Endothelial cell of umbilical vein (primary cell): ENCODE results near the gene ZNF629. TPM values are rescaled to one million over a fixed set of nuclear protein-coding genes. Genes with fewer than 3 reads are reported as not detected.

ENCODE experiments used
- BruUV-seq: library from RNA; stranded (reverse); fragments of 400-500 nt; replicated peaks from 2 replicates; lab custom pipeline; 2021; lab: Mats Ljungman, UMichigan
- CTCF ChIA-PET: fragments of 300-600, 350-600 bp; sonication (Branson Sonifier 250); formaldehyde crosslinking; loops from one replicate; lab custom pipeline; 2021; ENCODE audit warnings: antibody characterized with exemption, inconsistent platforms; lab: Charles Lee
- POLR2A ChIA-PET: fragments of 300-600, 350-600 bp; sonication (Branson Sonifier 250); formaldehyde crosslinking; loops from one replicate; lab custom pipeline; 2021; ENCODE audit warnings: antibody characterized with exemption, inconsistent platforms; lab: Charles Lee
- DNase-seq: peaks from one replicate; pipeline ENCODE4 v3.0.0-alpha.2; 2011; ENCODE audit warnings: low read depth, low spot score
- FAIRE-seq: peaks from 2 replicates; lab custom pipeline; 2011; peaks lifted over from hg19 to GRCh38; lab: Jason Lieb, UNC
- H2AFZ ChIP-seq: 2 replicates; pipeline ENCODE4 v1.6.0; 2012; ENCODE audit warnings: low read depth, low read length, control low read depth, inconsistent platforms
- H3K27ac ChIP-seq: 2 replicates; pipeline ENCODE4 v1.5.1; 2011; ENCODE audit warnings: low read depth, mild to moderate bottlenecking, control low read depth, low read length, moderate library complexity; ENCODE audit not compliant: insufficient read depth
- H3K27me3 ChIP-seq, 2 experiments: 2 replicates each; pipeline versions ENCODE4 v1.6.0 to v1.6.1; 2011; ENCODE audit warnings: low read length in 2 of 2, mixed read lengths in 1 of 2; ENCODE audit not compliant: control insufficient read depth in 2 of 2, insufficient read depth in 2 of 2
- H3K36me3 ChIP-seq, 2 experiments: 2 replicates in 1 of 2; 3 replicates in 1 of 2; pipeline ENCODE4 v1.5.1; 2011; ENCODE audit warnings: low read length in 2 of 2, mild to moderate bottlenecking in 1 of 2, moderate library complexity in 1 of 2; ENCODE audit not compliant: control insufficient read depth in 2 of 2, insufficient read depth in 2 of 2; ENCODE audit errors: extremely low read depth in 1 of 2
- H3K4me1 ChIP-seq: 3 replicates; pipeline ENCODE4 v1.5.1; 2011; ENCODE audit warnings: mild to moderate bottlenecking, low read length; ENCODE audit not compliant: control insufficient read depth, insufficient read depth; ENCODE audit errors: extremely low read depth
- H3K4me2 ChIP-seq: 2 replicates; pipeline ENCODE4 v1.6.1; 2011; ENCODE audit warnings: low read length, control low read depth, mixed read lengths; ENCODE audit not compliant: insufficient read depth
- H3K4me3 ChIP-seq, 3 experiments: fragments of 200-600 bp in 1 of 3; sonication (generic), shearing (Covaris generic) in 1 of 3; replicated peaks in 1 of 3; 2 replicates each; pipeline ENCODE4 v1.5.1; 2011 to 2016; ENCODE audit warnings: control low read depth in 3 of 3, low read length in 3 of 3, mild to moderate bottlenecking in 2 of 3, inconsistent platforms in 1 of 3, low read depth in 1 of 3, moderate library complexity in 1 of 3; ENCODE audit not compliant: insufficient read depth in 1 of 3
- H3K79me2 ChIP-seq: 2 replicates; pipeline ENCODE4 v1.6.0; 2012; ENCODE audit warnings: low read length, inconsistent platforms; ENCODE audit not compliant: control insufficient read depth, insufficient read depth
- H3K9ac ChIP-seq: replicated peaks from 2 replicates; pipeline ENCODE3; 2011; ENCODE audit warnings: low read length, control low read depth; ENCODE audit not compliant: insufficient read depth; ENCODE audit errors: extremely low read depth
- H3K9me1 ChIP-seq: replicated peaks from 3 replicates; pipeline ENCODE4 v1.6.0; 2011; ENCODE audit warnings: mild to moderate bottlenecking, low read length; ENCODE audit not compliant: control insufficient read depth, insufficient read depth; ENCODE audit errors: extremely low read depth
- H3K9me3 ChIP-seq: replicated peaks from 2 replicates; pipeline ENCODE4 v1.5.1; 2012; ENCODE audit warnings: low read length, inconsistent platforms; ENCODE audit not compliant: control insufficient read depth, insufficient read depth
- H4K20me1 ChIP-seq: replicated peaks from 2 replicates; pipeline ENCODE3; 2011; ENCODE audit warnings: mild to moderate bottlenecking, low read length; ENCODE audit not compliant: control insufficient read depth, insufficient read depth; ENCODE audit errors: extremely low read depth
- CTCF ChIP-seq, 2 donors: IDR thresholded peaks; 1 replicate in 1 of 2; 2 replicates in 1 of 2; pipeline ENCODE4 v1.5.1; 2011; ENCODE audit warnings: low read length in 2 of 2, mild to moderate bottlenecking in 2 of 2, moderate library complexity in 2 of 2, control low read depth in 1 of 2, inconsistent platforms in 1 of 2, low read depth in 1 of 2; ENCODE audit not compliant: insufficient read depth in 1 of 2; ENCODE audit errors: extremely low read depth in 1 of 2
- EZH2 ChIP-seq: IDR thresholded peaks from 2 replicates; pipeline ENCODE4 v1.6.1; 2012; ENCODE audit warnings: borderline replicate concordance, low read depth, mild to moderate bottlenecking, moderate library complexity, low read length, inconsistent platforms; ENCODE audit not compliant: severe bottlenecking
- FOS ChIP-seq: IDR thresholded peaks from 2 replicates; pipeline ENCODE4 v1.6.1; 2011; ENCODE audit warnings: mild to moderate bottlenecking, low read length, moderate library complexity, borderline replicate concordance; ENCODE audit not compliant: insufficient read depth
- GATA2 ChIP-seq: IDR thresholded peaks from 2 replicates; pipeline ENCODE4 v1.7.0; 2011; ENCODE audit warnings: low read depth, mild to moderate bottlenecking, moderate library complexity, mixed read lengths, low read length; ENCODE audit not compliant: insufficient read length, insufficient read depth
- JUN ChIP-seq: IDR thresholded peaks from 2 replicates; pipeline ENCODE4 v1.6.1; 2011; ENCODE audit warnings: borderline replicate concordance, low read depth; ENCODE audit not compliant: insufficient read length, insufficient read depth
- MAX ChIP-seq: IDR thresholded peaks from 2 replicates; pipeline ENCODE4 v1.6.1; 2011; ENCODE audit not compliant: insufficient read depth, insufficient read length
- MYC ChIP-seq: IDR thresholded peaks from one replicate; pipeline ENCODE4 v1.6.1; 2011; ENCODE audit warnings: mild to moderate bottlenecking, low read depth, low read length
- POLR2A ChIP-seq: IDR thresholded peaks from 2 replicates; pipeline ENCODE4 v1.6.1; 2012; ENCODE audit warnings: low read depth, mild to moderate bottlenecking, control low read depth, low read length
- POLR2AphosphoS5 ChIP-seq: IDR thresholded peaks from 2 replicates; pipeline ENCODE4 v1.6.1; 2012; ENCODE audit warnings: low read depth, mild to moderate bottlenecking, control low read depth, low read length, moderate library complexity; ENCODE audit not compliant: insufficient read depth
- dilution Hi-C: fragments of 300-500 bp; cut with MboI; formaldehyde crosslinking; loops from one replicate; pipeline ENCODE4 v1.15.0; 2019; ENCODE audit warnings: low sequenced_read_pairs; ENCODE audit not compliant: extremely low pct_ligation_motif_present
- intact Hi-C: fragments of 100-400 bp; cut with micrococcal nuclease; formaldehyde crosslinking; loops from one replicate; pipeline ENCODE4 v1.10.0; 2022
- polyA plus RNA-seq, 4 experiments: library from polyadenylated mRNA; depleted of rRNA in 3 of 4; stranded (reverse) in 3 of 4; unstranded in 1 of 4; fragments of >200 nt; gene quantifications; 2 replicates each; pipeline versions ENCODE4 v1.2.1 to v1.2.3, GENCODE V29; 2011 to 2012; ENCODE audit warnings: missing spikeins in 1 of 4
- total RNA-seq: library from RNA; stranded (reverse); gene quantifications from 2 replicates; pipeline ENCODE4 v1.2.3, GENCODE V29; 2021

Gene ZNF629
- total and polyA plus RNA-seq, 2 donors (not counting 3 experiments of a cell fraction or from before 2014, with no cell fraction given), result 5.2 to 11.2 TPM

GRCh38 chr16:30834130-30834740, 47.2 kb upstream of the ZNF629 start:
- POLR2A ChIA-PET, result no interaction called here
- TF ChIP-seq POLR2A (no peak), POLR2AphosphoS5 (no peak), JUN (no peak), FOS (no peak)

GRCh38 chr16:30830072-30830417, 43.0 kb upstream of the ZNF629 start:
- FAIRE-seq (no peak), DNase-seq (no peak)
- no peaks in the 10 kb centered on the region for H3K9me3 ChIP-seq
- no peak overlapping the region for H3K4me3 ChIP-seq
- H3K36me3 ChIP-seq, result no peaks in the 10 kb centered on the region
- H3K4me2 ChIP-seq, result no peak overlapping the region
- intact Hi-C loops, result no loop called here
- peaks cover 0 to 4% of the 10 kb centered on the region in 2 experiments for H3K27me3 ChIP-seq
- ChIA-PET CTCF (interaction anchor here (1.0 to 3.7 kb wide), 3 partner anchors 11 to 15 kb away, joined by 3 to 18 read pairs (median 5); no protein-coding TSS in a partner anchor), POLR2A (interaction anchor here (0.7 kb wide), 1 partner anchor 152 kb away, joined by 10 read pairs; no protein-coding TSS in a partner anchor)
- TF ChIP-seq EZH2, result no peak
- TF ChIP-seq POLR2A, result no peak
- no peak for TF ChIP-seq POLR2AphosphoS5
- no peak for TF ChIP-seq FOS
- TF ChIP-seq JUN, result no peak
- TF ChIP-seq CTCF (IDR thresholded peaks at IDR 0.05; ENCODE audit: extremely low read depth in 1 of 2, insufficient read depth in 1 of 2, low read depth in 1 of 2, low read length in 2 of 2), result no peak
- no peak for TF ChIP-seq MAX
- TF ChIP-seq MYC, result no peak
- no peak for TF ChIP-seq GATA2
- no peaks in the 10 kb centered on the region for H3K79me2 ChIP-seq
- dilution Hi-C loops, result no loop called here
- no peak overlapping the region for H3K9ac ChIP-seq
- H3K9me1 ChIP-seq, result no peaks in the 10 kb centered on the region
- H3K4me1 ChIP-seq, result no peaks in the 10 kb centered on the region
- H4K20me1 ChIP-seq, result no peaks in the 10 kb centered on the region
- no peak overlapping the region for H3K27ac ChIP-seq
- BruUV-seq, result no TSS peak
- no peak overlapping the region for H2AFZ ChIP-seq

More at GRCh38 chr16:30834130-30834740, 47.2 kb upstream of the ZNF629 start:
- Histone ChIP-seq H2AFZ (no peak overlapping the region), H3K9ac (no peak overlapping the region), H3K9me3 (no peaks in the 10 kb centered on the region), H3K36me3 (no peaks in the 10 kb centered on the region), H3K4me1 (no peaks in the 10 kb centered on the region), H3K27me3 (peaks cover 0 to 2% of the 10 kb centered on the region in 2 experiments), H3K79me2 (no peaks in the 10 kb centered on the region), H3K4me2 (no peak overlapping the region), H3K27ac (no peak overlapping the region), H3K4me3 (no peak overlapping the region), H4K20me1 (no peaks in the 10 kb centered on the region), H3K9me1 (no peaks in the 10 kb centered on the region)
- intact Hi-C loops, result no loop called here
- DNase-seq, result no peak
- FAIRE-seq, result no peak
- CTCF ChIA-PET, result interaction anchor here (2.0 to 2.5 kb wide), 2 partner anchors 11 kb away, joined by 6 to 15 read pairs; no protein-coding TSS in a partner anchor
- no TSS peak for BruUV-seq
- dilution Hi-C loops, result no loop called here
